Left ventricle myocardium superior (tissue), 1 donor: ENCODE measurements around the gene PTPRN2. TPM values are rescaled to one million over a fixed set of nuclear protein-coding genes. Genes with fewer than 3 reads are reported as not detected.
"Not testable (repeated sequence)": the region's sequence is repeated elsewhere in the genome, so short reads cannot be mapped to it uniquely, and the experiment has no call there.

Source experiments
- ATAC-seq: fragments of 200-7000 bp; cut with Tn5 transposase; one replicate; pipeline ENCODE4 v1.9.1; 2020; ENCODE audit warnings: mild to moderate bottlenecking, moderate library complexity
- DNase-seq: peaks from one replicate; pipeline ENCODE4 v3.0.0-alpha.2; 2020
- intact Hi-C: fragments of 100-400 bp; cut with micrococcal nuclease; formaldehyde crosslinking; loops from one replicate; pipeline ENCODE4 v1.11.0; 2022
- total RNA-seq: library from RNA; stranded (reverse); fragmentation: NEBNext Ultra II Directional; extraction: Animal tissue kit (Norgen Biotek cat#: 25700); gene quantifications from one replicate; pipeline ENCODE4 v1.2.1, GENCODE V29; 2021
- donor health status: DM: no; HTN: yes; CAD: no; lungs with severe emphysema.

Gene PTPRN2
- total RNA-seq, 1 donor from 2014 or later = 1.3 TPM

DNA sequence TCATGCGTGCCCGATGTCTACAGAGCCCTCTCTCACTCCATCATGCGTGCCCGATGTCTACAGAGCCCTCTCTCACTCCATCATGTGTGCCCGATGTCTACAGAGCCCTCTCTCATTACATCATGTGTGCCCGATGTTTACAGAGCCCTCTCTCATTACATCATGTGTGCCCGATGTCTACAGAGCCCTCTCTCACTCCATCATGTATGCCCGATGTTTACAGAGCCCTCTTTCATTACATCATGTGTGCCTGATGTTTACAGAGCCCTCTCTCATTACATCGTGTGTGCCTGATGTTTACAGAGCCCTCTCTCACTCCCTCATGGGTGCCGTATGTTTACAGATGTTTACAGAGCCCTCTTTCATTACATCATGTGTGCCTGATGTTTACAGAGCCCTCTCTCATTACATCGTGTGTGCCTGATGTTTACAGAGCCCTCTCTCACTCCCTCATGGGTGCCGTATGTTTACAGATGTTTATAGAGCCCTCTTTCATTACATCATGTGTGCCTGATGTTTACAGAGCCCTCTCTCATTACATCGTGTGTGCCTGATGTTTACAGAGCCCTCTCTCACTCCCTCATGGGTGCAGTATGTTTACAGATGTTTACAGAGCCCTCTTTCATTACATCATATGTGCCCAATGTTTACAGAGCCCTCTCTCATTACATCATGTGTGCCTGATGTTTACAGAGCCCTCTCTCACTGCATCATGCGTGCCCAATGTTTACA, 739.7 kb downstream of the PTPRN2 start:
- DNase-seq, ATAC-seq, intact Hi-C loops: not testable (repeated sequence)

DNA sequence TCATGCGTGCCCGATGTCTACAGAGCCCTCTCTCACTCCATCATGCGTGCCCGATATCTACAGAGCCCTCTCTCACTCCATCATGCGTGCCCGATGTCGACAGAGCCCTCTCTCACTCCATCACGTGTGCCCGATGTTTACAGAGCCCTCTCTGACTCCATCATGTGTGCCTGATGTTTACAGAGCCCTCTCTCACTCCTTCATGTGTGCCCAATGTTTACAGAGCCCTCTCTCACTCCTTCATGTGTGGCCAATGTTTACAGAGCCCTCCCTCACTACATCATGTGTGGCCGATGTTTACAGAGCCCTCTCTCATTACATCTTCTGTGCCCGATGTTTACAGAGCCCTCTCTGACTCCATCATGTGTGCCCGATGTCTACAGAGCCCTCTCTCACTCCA, 740.9 kb downstream of the PTPRN2 start:
- intact Hi-C loops, ATAC-seq, DNase-seq: not testable (repeated sequence)

DNA sequence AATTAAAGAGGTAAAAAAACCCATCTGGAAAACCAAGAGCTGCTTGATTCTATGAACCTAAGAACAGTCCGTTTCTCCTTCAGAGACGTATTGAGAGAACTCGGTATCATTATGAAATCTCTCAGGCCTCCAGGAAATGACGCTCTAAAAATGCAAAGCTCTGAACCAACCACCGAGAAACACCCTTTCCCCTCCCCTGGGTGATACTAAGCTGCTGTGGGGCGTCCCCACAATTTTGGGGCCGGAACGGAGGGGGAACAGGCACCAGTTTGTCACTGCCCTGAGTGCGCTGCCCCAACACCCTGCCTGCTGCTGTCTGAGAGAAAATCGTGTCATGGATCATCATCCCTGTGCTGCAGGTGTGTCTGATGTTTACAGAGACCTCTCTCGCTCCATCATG, 741.4 kb downstream of the PTPRN2 start:
- DNase-seq (no peak), ATAC-seq (no peak)
- intact Hi-C loops = no loop called here

DNA sequence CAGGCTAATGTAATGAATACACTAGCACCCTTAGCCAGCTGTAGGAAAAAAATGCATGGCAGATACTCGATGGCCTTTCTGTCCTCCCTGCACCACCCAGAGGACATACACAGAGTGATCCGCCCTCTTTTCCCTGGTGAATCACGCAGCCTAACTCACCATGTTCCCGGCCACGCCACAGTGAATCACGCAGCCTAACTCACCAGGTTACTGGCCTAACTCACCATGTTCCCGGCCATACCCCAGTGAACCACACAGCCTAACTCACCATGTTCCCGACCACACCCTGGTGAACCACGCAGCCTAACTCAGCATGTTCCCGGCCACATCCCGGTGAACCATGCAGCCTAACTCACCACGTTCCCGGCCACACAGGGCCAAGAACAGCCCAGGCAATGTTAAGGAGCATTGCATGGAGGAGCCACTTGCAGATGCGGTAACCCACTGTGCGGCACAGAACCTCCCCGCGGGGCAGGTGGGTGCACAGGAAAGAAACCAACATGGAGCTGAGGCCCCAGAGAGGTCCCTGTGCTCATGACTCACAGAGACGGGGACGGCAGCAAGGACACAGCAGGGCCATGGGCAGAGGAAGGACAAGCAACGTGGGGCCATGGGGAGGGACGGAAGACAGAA, 742.3 kb downstream of the PTPRN2 start:
- DNase-seq (no peak), ATAC-seq (no peak)
- intact Hi-C loops = no loop called here

DNA sequence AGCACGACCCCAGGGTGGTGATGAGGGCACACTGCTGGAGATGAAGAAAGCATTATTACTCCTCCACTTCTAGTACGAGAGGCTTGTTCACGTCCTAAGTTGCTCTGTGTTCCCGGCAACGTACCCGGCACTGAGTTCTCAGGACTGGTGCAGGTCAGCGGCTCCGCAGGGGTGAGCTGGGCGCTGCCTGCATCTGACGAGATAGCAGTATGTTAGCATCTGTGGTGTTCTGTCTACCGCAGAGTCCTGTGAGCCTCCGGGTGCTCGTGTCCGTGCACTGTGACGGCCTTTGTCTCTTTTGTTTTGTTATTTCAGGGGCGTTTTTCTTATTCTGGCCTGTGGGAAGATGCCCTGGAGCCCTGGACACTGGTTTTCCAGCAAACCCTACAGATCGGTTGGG, 743.0 kb downstream of the PTPRN2 start:
- ATAC-seq (no peak), DNase-seq (no peak)
- intact Hi-C loops = no loop called here

DNA sequence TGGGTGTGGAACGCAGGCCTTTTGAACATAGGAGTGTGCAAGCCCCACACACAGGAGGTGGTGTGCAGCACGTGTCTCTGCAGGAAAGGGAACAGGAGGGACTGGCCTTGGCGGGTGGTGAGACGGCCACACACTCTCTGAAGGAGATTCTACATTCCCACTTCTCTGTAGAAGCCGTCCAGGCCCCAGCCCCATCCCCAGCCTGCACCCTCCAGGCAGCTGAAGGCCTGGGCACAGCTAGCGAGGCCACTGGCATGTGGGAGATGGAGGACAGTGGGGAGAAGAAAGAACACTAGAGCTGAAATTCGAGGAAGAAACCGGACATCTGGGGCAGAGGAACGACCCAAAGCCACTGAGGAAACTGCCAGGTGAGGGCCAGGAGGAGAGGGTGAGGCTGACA, 743.5 kb downstream of the PTPRN2 start:
- DNase-seq (no peak), ATAC-seq (no peak)
- intact Hi-C loops = no loop called here

DNA sequence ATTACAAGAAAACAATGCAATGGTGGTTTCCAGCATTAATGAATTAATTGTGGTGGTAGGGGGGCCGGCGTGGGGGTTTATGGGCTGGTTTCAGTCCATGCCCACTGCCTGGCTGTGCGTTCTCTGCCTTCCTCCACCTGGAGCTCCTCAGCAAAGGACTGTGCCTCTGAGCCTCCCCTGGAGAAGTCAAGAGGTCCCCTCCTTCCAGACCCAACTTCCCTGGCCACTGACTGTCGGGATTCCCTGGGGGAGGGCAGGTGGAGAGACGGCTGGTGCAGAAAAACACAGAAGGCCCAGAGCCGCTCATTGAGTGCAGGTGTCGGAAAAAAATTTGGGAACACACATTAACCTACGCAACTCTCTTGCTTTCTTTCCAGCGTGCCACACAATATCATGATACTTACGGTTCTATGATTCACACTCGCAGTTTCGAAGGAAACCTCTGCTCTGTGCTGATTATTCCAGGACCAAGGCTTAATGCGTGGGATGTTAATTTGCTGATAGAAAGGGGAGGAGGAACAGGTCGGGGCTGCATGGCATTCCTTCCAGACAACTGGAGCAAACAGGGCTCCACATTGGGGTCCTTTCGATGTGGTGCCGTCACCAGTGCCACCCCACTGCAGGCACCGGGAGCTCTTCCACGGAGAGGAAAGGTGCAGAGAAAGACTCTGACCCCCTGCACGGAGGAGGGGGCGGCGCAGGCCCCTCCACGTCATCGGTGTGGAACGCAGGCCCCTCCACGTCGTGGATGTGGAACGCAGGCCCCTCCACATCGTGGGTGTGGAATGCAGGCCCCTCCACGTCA, 744.1 kb downstream of the PTPRN2 start:
- intact Hi-C loops = no loop called here
- DNase-seq (no peak), ATAC-seq (no peak)

DNA sequence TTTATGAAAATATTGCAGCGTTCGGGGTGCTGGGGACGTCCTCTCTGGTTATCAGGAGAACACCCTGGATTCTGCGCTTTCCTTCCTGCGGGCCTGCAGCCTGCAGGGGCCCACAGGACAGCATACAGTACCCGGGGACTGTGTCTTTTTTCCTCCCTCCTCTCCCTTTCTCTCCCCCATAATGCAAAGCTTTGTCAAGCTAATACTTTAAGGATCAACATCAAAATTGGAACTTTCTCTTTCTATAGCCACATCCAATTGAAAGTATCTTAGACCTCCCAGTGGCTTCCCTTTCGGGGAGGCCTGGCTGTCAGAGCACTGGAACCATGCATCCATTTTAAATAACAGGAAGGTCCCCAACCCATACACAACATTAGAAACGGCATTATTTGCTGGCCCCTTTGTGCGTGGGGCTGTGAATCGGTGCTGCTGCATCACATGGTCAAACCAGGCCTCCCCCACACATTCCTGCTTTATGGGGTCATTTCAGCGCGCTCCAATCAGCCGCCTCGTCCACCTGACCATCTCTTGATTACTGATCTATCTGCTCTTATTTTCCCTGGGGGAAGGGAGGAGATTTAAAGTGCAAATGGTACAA, 745.8 kb downstream of the PTPRN2 start:
- ATAC-seq (no peak), DNase-seq (no peak)
- intact Hi-C loops = no loop called here

DNA sequence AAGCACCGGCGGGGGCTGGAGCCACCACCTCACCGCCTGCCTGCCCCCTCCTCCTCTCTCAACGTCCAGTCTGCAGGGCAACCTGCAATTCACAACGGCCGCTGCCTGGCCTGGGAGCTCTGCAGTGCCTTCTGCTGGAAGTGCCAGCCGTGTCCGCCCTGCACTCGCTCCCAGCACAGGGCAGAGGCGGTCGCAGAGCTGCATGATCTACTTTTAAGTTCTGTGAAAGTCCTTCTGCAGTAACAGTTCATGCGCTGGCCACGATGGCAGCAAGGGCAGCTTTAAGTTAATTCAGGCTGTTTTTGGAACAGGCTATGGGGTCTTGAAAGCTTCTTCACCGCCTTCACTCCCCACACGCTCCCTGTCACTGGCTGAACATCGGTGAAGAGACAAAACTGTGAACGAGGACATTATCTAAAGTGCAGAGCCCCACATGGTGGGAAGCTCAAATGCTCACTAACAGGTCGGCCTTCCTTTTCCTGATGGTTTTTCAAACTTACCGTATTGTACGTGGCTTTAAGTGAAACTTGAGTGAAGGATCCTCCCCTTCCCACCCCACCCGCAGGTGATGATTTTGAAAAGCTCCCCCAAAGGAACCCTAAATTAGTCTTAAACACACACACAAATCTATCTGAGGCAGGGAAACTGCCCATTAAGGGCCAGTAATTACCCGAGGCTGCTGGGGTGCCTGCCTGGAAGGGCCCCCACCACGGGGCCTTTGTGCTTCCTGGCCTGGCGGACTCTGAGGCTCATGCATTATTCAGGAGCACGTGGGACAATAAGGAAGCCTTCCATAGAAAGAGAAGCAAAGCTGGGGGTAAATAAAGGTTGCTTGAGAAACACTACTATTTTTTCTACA, 746.5 kb downstream of the PTPRN2 start:
- DNase-seq = no peak
- no peak for ATAC-seq
- intact Hi-C loops = no loop called here

DNA sequence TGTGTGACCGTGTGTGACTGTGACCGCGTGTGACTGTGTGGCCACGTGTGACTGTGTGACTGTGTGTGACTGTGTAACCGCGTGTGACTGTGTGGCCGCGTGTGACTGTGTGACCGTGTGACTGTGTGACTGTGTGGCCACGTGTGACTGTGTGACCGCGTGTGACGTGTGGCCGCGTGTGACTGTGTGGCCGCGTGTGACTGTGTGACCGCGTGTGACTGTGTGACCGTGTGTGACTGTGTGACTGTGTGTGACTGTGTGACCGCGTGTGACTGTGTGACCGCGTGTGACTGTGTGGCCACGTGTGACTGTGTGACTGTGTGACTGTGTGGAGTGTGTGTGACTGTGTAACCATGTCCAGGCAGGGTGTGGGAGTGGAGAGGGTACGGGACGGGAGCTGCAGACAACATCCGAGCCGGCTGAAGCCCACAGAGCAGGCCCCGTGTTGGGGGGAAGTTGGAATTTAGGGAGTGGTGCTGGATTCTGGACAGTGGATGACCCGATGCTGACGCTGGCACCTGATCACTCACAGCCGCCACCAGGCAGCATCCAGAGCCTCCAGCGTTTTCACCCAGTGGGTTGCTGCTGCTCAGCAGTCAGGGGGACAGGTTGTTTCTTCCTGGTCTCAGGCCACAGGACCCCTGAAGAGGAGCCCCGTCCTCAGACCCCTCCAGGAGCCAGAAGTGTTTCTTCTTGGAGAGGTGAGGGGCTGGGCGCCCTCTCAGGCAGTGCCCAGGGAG, 747.3 kb downstream of the PTPRN2 start:
- DNase-seq (no peak), ATAC-seq (no peak)
- intact Hi-C loops = no loop called here

DNA sequence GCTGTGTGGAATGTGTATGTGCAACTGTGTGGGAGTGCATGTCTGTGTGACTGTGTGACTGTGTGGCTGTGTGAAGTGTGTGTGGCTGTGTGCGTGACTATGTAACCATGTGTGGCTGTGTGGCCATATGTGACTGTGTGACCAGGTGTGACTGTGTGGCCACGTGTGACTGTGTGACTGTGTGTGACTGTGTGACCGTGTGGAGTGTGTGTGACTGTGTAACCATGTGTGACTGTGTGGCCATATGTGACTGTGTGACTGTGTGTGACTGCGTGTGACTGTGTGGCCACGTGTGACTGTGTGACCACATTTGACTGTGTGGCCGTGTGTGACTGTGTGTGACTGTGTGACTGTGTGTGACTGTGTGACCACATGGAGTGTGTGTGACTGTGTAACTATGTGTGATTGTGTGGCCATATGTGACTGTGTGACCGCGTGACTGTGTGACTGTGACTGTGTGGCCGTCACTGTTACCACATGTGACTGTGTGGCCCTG, 747.9 kb downstream of the PTPRN2 start:
- ATAC-seq (no peak), DNase-seq (no peak)
- intact Hi-C loops = no loop called here

DNA sequence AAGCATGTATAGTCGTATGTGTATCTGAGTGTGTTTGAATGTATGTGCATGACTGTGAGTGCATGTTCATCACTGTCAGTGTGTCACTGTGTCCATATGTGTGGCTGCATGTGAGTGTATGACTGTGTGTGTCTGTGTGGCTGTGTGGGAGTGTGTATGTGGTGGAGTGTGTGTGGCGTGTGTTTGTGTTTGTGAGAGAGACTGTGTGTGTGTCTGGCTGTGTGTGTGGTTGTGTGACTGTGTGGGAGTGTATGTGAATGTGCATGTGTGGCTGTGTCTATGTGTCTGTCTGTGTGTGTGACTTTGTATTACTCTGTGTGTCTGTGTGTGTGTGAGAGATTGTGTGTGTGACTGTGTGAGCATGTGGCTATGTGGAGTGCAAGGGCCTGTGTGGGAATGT, 748.4 kb downstream of the PTPRN2 start:
- ATAC-seq = no peak
- intact Hi-C loops = no loop called here

DNA sequence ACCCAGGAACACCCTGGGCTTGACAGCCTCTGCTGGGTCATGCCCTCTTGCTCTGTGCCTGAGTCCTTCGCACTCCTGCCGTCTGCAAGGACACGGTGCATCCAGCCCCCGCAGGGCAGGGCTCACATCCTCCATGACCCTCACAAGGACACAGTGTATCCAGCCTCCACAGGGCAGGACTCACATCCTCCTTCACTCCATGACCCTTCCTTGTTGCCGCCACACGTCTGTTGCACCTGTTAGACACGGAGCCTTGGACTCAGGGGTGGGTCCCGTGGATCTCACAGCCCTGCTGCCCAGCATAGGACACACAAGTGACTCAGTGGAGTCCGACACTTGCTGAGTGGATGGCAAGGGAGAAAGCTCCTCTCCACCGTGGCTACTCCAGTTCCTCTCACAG, 750.1 kb downstream of the PTPRN2 start:
- intact Hi-C loops = no loop called here
- ATAC-seq (no peak), DNase-seq (no peak)

More for the DNA sequence above, 748.4 kb downstream of the PTPRN2 start:
- no peak for DNase-seq

DNA sequence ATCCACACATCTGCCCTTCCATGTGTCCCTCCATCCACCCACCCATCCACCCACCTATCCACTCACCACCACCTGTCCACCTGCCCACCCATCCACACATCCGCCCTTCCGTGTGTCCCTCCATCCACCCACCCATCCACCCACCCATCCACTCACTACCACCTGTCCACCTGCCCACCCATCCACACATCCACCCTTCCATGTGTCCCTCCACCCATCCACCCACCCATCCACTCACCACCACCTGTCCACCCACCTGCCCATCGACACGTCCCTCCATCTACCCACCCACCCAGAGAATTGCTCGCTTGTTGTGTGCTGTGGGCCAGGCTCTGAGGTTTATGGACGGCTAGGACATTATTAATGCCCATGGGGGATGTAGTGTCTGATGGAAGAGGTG, 750.6 kb downstream of the PTPRN2 start:
- DNase-seq (no peak), ATAC-seq (no peak)
- intact Hi-C loops = no loop called here

DNA sequence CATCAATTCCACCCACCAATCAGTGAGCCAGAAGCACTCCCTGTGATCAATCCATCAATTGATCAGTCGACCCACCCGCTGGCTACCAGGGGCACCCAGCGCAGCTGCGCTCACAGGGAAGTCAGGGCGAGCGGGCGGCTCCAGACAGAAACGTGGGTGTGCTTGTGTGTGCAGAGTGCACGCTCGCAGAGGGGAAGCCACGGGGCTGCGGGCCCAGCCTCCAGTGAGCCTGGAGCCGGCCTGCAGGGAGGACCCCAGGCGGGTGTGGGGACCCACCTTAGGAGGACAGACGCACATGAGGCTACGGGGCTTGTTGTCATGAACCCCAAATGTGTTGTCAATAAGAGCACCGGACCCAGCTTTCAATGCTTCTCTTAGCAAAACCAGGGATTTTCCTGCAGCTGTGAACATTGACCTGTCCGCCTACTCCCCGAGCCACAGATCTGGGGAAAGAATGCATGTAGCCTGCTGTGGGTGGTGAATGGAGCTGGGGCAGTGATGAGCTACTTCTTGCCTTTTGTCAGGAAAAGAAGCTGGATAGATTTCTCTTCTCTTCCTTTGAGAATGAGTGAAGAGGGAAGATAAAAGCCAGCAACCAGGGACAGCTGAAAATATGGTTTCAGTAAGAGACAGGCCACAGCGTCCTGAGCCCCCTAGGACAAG, 753.0 kb downstream of the PTPRN2 start:
- no peak for ATAC-seq
- no peak for DNase-seq

DNA sequence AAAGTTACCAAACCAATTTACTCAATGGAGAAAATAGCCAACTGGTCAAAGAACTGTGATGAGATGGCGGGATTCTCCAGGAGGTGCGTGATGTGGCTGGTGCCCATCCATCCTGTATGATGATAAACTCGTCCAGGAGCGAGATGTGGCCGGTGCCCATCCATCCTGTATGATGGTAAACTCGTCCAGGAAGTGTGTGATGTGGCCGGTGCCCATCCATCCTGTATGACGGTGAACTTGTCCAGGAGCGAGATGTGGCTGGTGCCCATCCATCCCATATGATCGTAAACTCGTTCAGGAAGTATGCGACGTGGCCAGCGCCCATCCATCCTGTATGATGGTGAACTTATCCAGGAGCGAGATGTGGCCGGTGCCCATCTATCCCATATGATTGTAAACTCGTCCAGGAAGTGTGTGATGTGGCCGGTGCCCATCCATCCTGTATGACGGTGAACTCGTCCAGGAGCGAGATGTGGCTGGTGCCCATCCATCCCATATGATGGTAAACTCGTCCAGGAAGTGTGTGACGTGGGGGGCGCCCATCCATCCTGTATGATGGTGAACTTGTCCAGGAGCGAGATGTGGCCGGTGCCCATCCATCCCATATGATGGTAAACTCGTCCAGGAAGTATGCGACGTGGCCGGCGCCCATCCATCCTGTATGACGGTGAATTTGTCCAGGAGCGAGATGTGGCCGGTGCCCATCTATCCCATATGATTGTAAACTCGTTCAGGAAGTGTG, 754.6 kb downstream of the PTPRN2 start:
- DNase-seq = no peak
- intact Hi-C loops = no loop called here
- ATAC-seq = no peak

More for the DNA sequence above, 753.0 kb downstream of the PTPRN2 start:
- intact Hi-C loops = no loop called here

DNA sequence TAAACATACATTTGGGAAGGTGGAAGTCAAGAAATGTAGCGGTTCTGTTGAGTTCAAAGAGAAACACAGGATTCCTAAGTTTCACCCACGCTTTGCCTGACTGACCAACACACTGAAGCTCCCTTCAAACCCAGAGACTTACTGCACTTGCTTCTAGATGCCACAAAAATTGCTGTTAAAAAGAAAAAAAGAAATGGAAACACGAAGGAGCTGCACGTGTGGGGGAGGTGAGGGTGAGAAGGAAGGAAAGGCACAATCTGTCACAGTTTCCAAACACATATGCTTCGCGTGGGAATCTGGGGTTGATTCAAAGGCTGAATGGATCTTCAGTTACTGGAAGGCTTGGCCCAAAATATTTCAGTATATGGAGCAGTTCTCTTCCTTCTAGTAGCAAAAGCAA, 755.2 kb downstream of the PTPRN2 start:
- no peak for ATAC-seq
- DNase-seq = no peak
- intact Hi-C loops = no loop called here
